Testis (tissue), 2 donors: ENCODE data around the gene OPN3.

Experiments
- CTCF ChIP-seq, 3 experiments: fragments of 450-650 bp in 2 of 3; fragments of 200-600 bp in 1 of 3; sonication (generic) in 1 of 3; IDR thresholded peaks; one replicate each; pipeline ENCODE4 v1.5.1; 2016 to 2019; ENCODE audit warnings: antibody characterized with exemption in 3 of 3, mild to moderate bottlenecking in 2 of 3, moderate library complexity in 1 of 3
- POLR2A ChIP-seq: fragments of 450-650 bp; IDR thresholded peaks from one replicate; pipeline ENCODE4 v1.6.1; 2017; ENCODE audit warnings: antibody characterized with exemption, mild to moderate bottlenecking, moderate library complexity

- TF ChIP-seq CTCF (IDR thresholded peaks at IDR 0.05) (no peak), POLR2A (no peak)
Measured at GRCh38 chr1:241678536-241678935, 38.4 kb upstream of the OPN3 start.
